PC-9 (cell line): ENCODE measurements around the gene SPHK2. TPM values are rescaled to one million over a fixed set of nuclear protein-coding genes. Genes with fewer than 3 reads are reported as not detected.
"Not testable (repeated sequence)": the region's sequence is repeated elsewhere in the genome, so short reads cannot be mapped to it uniquely, and the experiment has no call there.

Experiments used
- BruUV-seq: library from RNA; stranded (reverse); fragments of 400-500 nt; replicated peaks from 2 replicates; lab custom pipeline; 2021; lab: Mats Ljungman, UMichigan
- CTCF ChIA-PET: fragments of 300-600 bp; sonication (Branson Sonifier 250); formaldehyde crosslinking; loops from one replicate; lab custom pipeline; 2022; ENCODE audit warnings: antibody characterized with exemption; lab: Charles Lee
- POLR2A ChIA-PET: fragments of 300-600 bp; sonication (Branson Sonifier 250); formaldehyde crosslinking; loops from one replicate; lab custom pipeline; 2022; ENCODE audit warnings: antibody characterized with exemption; ENCODE audit not compliant: unreplicated experiment; lab: Charles Lee
- DNase-seq, 2 experiments: peaks; one replicate each; pipeline versions ENCODE4 v3.0.0 to v3.0.0-alpha.2; 2015 to 2022; ENCODE audit warnings: mixed read lengths in 1 of 2
- H2AFZ ChIP-seq: fragments of 200-600 bp; sonication (generic); 2 replicates; pipeline ENCODE4 v1.8.1; 2017; ENCODE audit warnings: antibody characterized with exemption
- H3F3A ChIP-seq: fragments of 200-600 bp; sonication (generic); 2 replicates; pipeline ENCODE4 v1.8.1; 2017; ENCODE audit warnings: antibody characterized with exemption, mild to moderate bottlenecking, low read depth; ENCODE audit not compliant: insufficient read depth
- H3K27ac ChIP-seq: fragments of 200-600 bp; sonication (generic); 2 replicates; pipeline ENCODE4 v1.6.1; 2016; ENCODE audit warnings: mixed run types
- H3K27me3 ChIP-seq: fragments of 200-600 bp; sonication (generic); 2 replicates; pipeline ENCODE4 v1.6.1; 2016; ENCODE audit warnings: low read depth, mixed run types; ENCODE audit not compliant: insufficient read depth
- H3K36me3 ChIP-seq: fragments of 200-600 bp; sonication (generic); 2 replicates; pipeline ENCODE4 v1.6.1; 2016; ENCODE audit warnings: low read depth, mixed run types
- H3K4me1 ChIP-seq: fragments of 200-600 bp; sonication (generic); replicated peaks from 2 replicates; pipeline ENCODE4 v1.6.1; 2016; ENCODE audit warnings: mixed run types; ENCODE audit not compliant: insufficient read depth
- H3K4me2 ChIP-seq: fragments of 200-600 bp; sonication (generic); 2 replicates; pipeline ENCODE4 v1.6.1; 2017; ENCODE audit warnings: mixed run types
- H3K4me3 ChIP-seq: fragments of 200-600 bp; sonication (generic); 2 replicates; pipeline ENCODE4 v1.6.1; 2016; ENCODE audit warnings: mixed run types
- H3K79me2 ChIP-seq: fragments of 200-600 bp; sonication (generic); 2 replicates; pipeline ENCODE4 v1.6.1; 2017; ENCODE audit warnings: low read depth, mixed run types
- H3K9me2 ChIP-seq: fragments of 200-600 bp; sonication (generic); 2 replicates; pipeline ENCODE4 v1.8.1; 2017; ENCODE audit warnings: mild to moderate bottlenecking; ENCODE audit not compliant: insufficient read depth
- H3K9me3 ChIP-seq: fragments of 200-600 bp; sonication (generic); 2 replicates; pipeline ENCODE4 v1.8.1; 2016; ENCODE audit warnings: low read depth; ENCODE audit not compliant: insufficient read depth
- H4K20me1 ChIP-seq: fragments of 200-600 bp; sonication (generic); 2 replicates; pipeline ENCODE4 v1.8.1; 2017; ENCODE audit not compliant: insufficient read depth
- EZH2 ChIP-seq: fragments of 200-600 bp; sonication (generic); IDR thresholded peaks from 2 replicates; pipeline ENCODE4 v1.8.0; 2017; ENCODE audit warnings: antibody characterized with exemption, low read depth
- intact Hi-C: fragments of 100-400 bp; cut with micrococcal nuclease; formaldehyde crosslinking; loops from one replicate; pipeline ENCODE4 v1.10.0; 2022; ENCODE audit not compliant: unreplicated experiment
- total RNA-seq: library from RNA; stranded (reverse); gene quantifications from 2 replicates; pipeline ENCODE4 v1.2.3, GENCODE V29; 2021
- TF ChIP-seq, protein P1 (sequence below): fragments of 200-600 bp; sonication (generic); conservative IDR thresholded peaks from 2 replicates; pipeline ENCODE4 v1.6.1; 2017; ENCODE audit warnings: mixed run types, antibody characterized with exemption, mild to moderate bottlenecking, moderate library complexity

Gene SPHK2
- total RNA-seq, 1 experiment from 2014 or later = 18.4 TPM

- Histone ChIP-seq H3K79me2 (no peaks in the 10 kb centered on the region), H3K4me3 (no peak overlapping the region), H3K9me2 (no peaks in the 10 kb centered on the region), H3K36me3 (no peaks in the 10 kb centered on the region), H3K4me2 (peak overlapping the region; percentile 32; the same call in 1 of the 2 replicates), H2AFZ (0 out of 2 replicates have a peak overlapping the region, but pooled peaks have one; percentile 58), H3K4me1 (peaks cover 32% of the 10 kb centered on the region), H4K20me1 (no peaks in the 10 kb centered on the region), H3K27ac (peak overlapping the region; percentile 53), H3F3A (peaks cover 16% of the 10 kb centered on the region; the same call in 1 of the 2 replicates), H3K27me3 (no peaks in the 10 kb centered on the region), H3K9me3 (no peaks in the 10 kb centered on the region)
- POLR2A ChIA-PET = no interaction called here
- CTCF ChIA-PET = interaction anchor here (0.6 to 1.4 kb wide), 3 partner anchors 18 to 37 kb away, joined by 3 to 4 read pairs (median 4); no protein-coding TSS in a partner anchor
- intact Hi-C loops = loop anchor here (2.0 to 5.0 kb wide), 2 partner anchors 38 to 61 kb away; no protein-coding TSS in a partner anchor
- BruUV-seq = no TSS peak
- TF ChIP-seq, protein P1, sequence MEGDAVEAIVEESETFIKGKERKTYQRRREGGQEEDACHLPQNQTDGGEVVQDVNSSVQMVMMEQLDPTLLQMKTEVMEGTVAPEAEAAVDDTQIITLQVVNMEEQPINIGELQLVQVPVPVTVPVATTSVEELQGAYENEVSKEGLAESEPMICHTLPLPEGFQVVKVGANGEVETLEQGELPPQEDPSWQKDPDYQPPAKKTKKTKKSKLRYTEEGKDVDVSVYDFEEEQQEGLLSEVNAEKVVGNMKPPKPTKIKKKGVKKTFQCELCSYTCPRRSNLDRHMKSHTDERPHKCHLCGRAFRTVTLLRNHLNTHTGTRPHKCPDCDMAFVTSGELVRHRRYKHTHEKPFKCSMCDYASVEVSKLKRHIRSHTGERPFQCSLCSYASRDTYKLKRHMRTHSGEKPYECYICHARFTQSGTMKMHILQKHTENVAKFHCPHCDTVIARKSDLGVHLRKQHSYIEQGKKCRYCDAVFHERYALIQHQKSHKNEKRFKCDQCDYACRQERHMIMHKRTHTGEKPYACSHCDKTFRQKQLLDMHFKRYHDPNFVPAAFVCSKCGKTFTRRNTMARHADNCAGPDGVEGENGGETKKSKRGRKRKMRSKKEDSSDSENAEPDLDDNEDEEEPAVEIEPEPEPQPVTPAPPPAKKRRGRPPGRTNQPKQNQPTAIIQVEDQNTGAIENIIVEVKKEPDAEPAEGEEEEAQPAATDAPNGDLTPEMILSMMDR = no peak
- TF ChIP-seq EZH2 = no peak
- no peak for DNase-seq
Observed at GRCh38 chr19:48676487-48676886, 57.2 kb downstream of the SPHK2 start.

GRCh38 chr19:48676887-48677286, 57.6 kb downstream of the SPHK2 start:
- intact Hi-C loops = loop anchor here (2.0 to 5.0 kb wide), 2 partner anchors 38 to 60 kb away; no protein-coding TSS in a partner anchor
- no TSS peak for BruUV-seq
- POLR2A ChIA-PET = interaction anchor here (0.5 to 0.7 kb wide), 3 partner anchors 43 to 312 kb away, joined by 3 to 9 read pairs (median 7); no protein-coding TSS in a partner anchor

GRCh38 chr19:48678201-48678600, 58.9 kb downstream of the SPHK2 start:
- Histone ChIP-seq H3K4me1 (peaks cover 32% of the 10 kb centered on the region), H3K9me2 (no peaks in the 10 kb centered on the region), H3K4me3 (no peak overlapping the region), H4K20me1 (no peaks in the 10 kb centered on the region), H3K4me2 (peak overlapping the region; percentile 25; the same call in 1 of the 2 replicates), H2AFZ (no peak overlapping the region), H3K9me3 (no peaks in the 10 kb centered on the region), H3F3A (peaks cover 16% of the 10 kb centered on the region; the same call in 1 of the 2 replicates), H3K27me3 (no peaks in the 10 kb centered on the region), H3K79me2 (no peaks in the 10 kb centered on the region), H3K36me3 (no peaks in the 10 kb centered on the region), H3K27ac (peak overlapping the region; percentile 49)
- no peak for TF ChIP-seq EZH2
- TF ChIP-seq, protein P1 = no peak
- ChIA-PET CTCF (interaction anchor here (1.3 kb wide), 1 partner anchor 60 kb away, joined by 4 read pairs; no protein-coding TSS in a partner anchor), POLR2A (interaction anchor here (0.6 kb wide), 1 partner anchor 17 kb away, joined by 7 read pairs; the partner anchor contains the start of gene FUT2)
- intact Hi-C loops = loop anchor here (5.0 kb wide), 1 partner anchor 59 kb away; no protein-coding TSS in a partner anchor
- DNase-seq = peak; percentile 59 to 66
- BruUV-seq = no TSS peak

More at GRCh38 chr19:48676887-48677286, 57.6 kb downstream of the SPHK2 start:
- peak; percentile 67 to 92 for DNase-seq
- Histone ChIP-seq H3K36me3 (no peaks in the 10 kb centered on the region), H3K4me3 (no peak overlapping the region), H3K9me2 (no peaks in the 10 kb centered on the region), H3F3A (peaks cover 16% of the 10 kb centered on the region; the same call in 1 of the 2 replicates), H2AFZ (peak overlapping the region; percentile 58; the same call in 1 of the 2 replicates), H3K4me2 (peak overlapping the region; percentile 32), H3K79me2 (no peaks in the 10 kb centered on the region), H3K9me3 (no peaks in the 10 kb centered on the region), H3K4me1 (peaks cover 32% of the 10 kb centered on the region), H3K27me3 (no peaks in the 10 kb centered on the region), H4K20me1 (no peaks in the 10 kb centered on the region), H3K27ac (peak overlapping the region; percentile 62)
- no peak for TF ChIP-seq EZH2
- TF ChIP-seq, protein P1 = no peak
- CTCF ChIA-PET = interaction anchor here (0.6 to 1.4 kb wide), 4 partner anchors 17 to 62 kb away, joined by 3 to 4 read pairs (median 4); no protein-coding TSS in a partner anchor

GRCh38 chr19:48680006-48680405, 60.7 kb downstream of the SPHK2 start:
- CTCF ChIA-PET, H4K20me1 ChIP-seq, H3K79me2 ChIP-seq, H3K4me3 ChIP-seq, intact Hi-C loops, H3K4me2 ChIP-seq, POLR2A ChIA-PET, H3K9me3 ChIP-seq, DNase-seq, H3K27me3 ChIP-seq, H3K27ac ChIP-seq, BruUV-seq, H3K36me3 ChIP-seq, H3K9me2 ChIP-seq, H2AFZ ChIP-seq: not testable (repeated sequence)
- Histone ChIP-seq H3F3A (peaks cover 18% of the 10 kb centered on the region), H3K4me1 (peaks cover 40% of the 10 kb centered on the region)
